B cell (primary cell): ENCODE data around the gene BCAR3. TPM values are rescaled to one million over a fixed set of nuclear protein-coding genes. Genes with fewer than 3 reads are reported as not detected.

Source experiments
- ATAC-seq: fragments of 200-7000 bp; cut with Tn5 transposase; one replicate; pipeline ENCODE4 v1.10.0; 2021; ENCODE audit warnings: low read depth, mild to moderate bottlenecking, moderate number of reproducible peaks, moderate library complexity
- CTCF ChIA-PET: fragments of 350-600 bp; sonication (Branson Sonifier 250); formaldehyde crosslinking; loops from one replicate; lab custom pipeline; 2021; ENCODE audit warnings: antibody characterized with exemption, inconsistent platforms; lab: Charles Lee
- POLR2A ChIA-PET: fragments of 350-600 bp; sonication (Branson Sonifier 250); formaldehyde crosslinking; loops from one replicate; lab custom pipeline; 2021; ENCODE audit warnings: antibody characterized with exemption; lab: Charles Lee
- DNase-seq: peaks from one replicate; pipeline ENCODE4 v3.0.0; 2013
- H2AFZ ChIP-seq: 2 replicates; pipeline ENCODE4 v1.6.1; 2012; ENCODE audit warnings: mild to moderate bottlenecking, low read depth, low read length; ENCODE audit not compliant: insufficient read depth, poor library complexity, severe bottlenecking
- H3K27ac ChIP-seq, 2 donors: 1 replicate in 1 of 2; 2 replicates in 1 of 2; pipeline ENCODE4 v1.5.1; 2012 to 2013; ENCODE audit warnings: low read length in 2 of 2, mild to moderate bottlenecking in 2 of 2, moderate library complexity in 1 of 2
- H3K27me3 ChIP-seq, 4 experiments: fragments of 200-600 bp in 1 of 4; sonication (generic) in 1 of 4; replicated peaks in 1 of 4; 1 replicate in 2 of 4; 2 replicates in 2 of 4; pipeline versions ENCODE4 v1.6.1 to v1.7.0; 2013 to 2016; ENCODE audit warnings: low read length in 3 of 4, mild to moderate bottlenecking in 2 of 4, mixed read lengths in 1 of 4, moderate library complexity in 1 of 4; ENCODE audit not compliant: insufficient read depth in 4 of 4, control insufficient read depth in 3 of 4; ENCODE audit errors: control extremely low read depth in 1 of 4
- H3K36me3 ChIP-seq, 2 experiments: replicated peaks in 1 of 2; 1 replicate in 1 of 2; 2 replicates in 1 of 2; pipeline versions ENCODE4 v1.6.1 to v1.7.1; 2013; ENCODE audit warnings: low read length in 1 of 2; ENCODE audit not compliant: insufficient read depth in 2 of 2, control insufficient read depth in 1 of 2; ENCODE audit errors: control extremely low read depth in 1 of 2, extremely low read depth in 1 of 2
- H3K4me1 ChIP-seq, 2 donors: fragments of 200-600 bp in 1 of 2; sonication (generic) in 1 of 2; 1 replicate in 1 of 2; 2 replicates in 1 of 2; pipeline versions ENCODE4 v1.5.1 to v1.6.1; 2013 to 2017; ENCODE audit warnings: low read length in 2 of 2; ENCODE audit not compliant: control insufficient read depth in 2 of 2, insufficient read depth in 2 of 2
- H3K4me2 ChIP-seq: replicated peaks from 2 replicates; pipeline ENCODE3; 2012; ENCODE audit warnings: mild to moderate bottlenecking, low read depth, low read length; ENCODE audit not compliant: poor library complexity, severe bottlenecking
- H3K4me3 ChIP-seq, 5 experiments: fragments of 200-600 bp in 1 of 5; sonication (generic) in 1 of 5; 1 replicate in 3 of 5; 2 replicates in 2 of 5; pipeline versions ENCODE4 v1.5.1 to v1.7.0; 2011 to 2016; ENCODE audit warnings: low read length in 4 of 5, mild to moderate bottlenecking in 4 of 5, low read depth in 2 of 5, control low read depth in 1 of 5, moderate library complexity in 1 of 5; ENCODE audit not compliant: insufficient read depth in 1 of 5; ENCODE audit errors: control extremely low read depth in 1 of 5, extremely low read depth in 1 of 5
- H3K79me2 ChIP-seq: fragments of 200-600 bp; sonication (generic); one replicate; pipeline ENCODE4 v1.6.0; 2016; ENCODE audit warnings: low read length; ENCODE audit not compliant: control insufficient read depth, insufficient read depth
- H3K9ac ChIP-seq: fragments of 200-600 bp; sonication (generic); 2 replicates; pipeline ENCODE4 v1.6.1; 2017; ENCODE audit warnings: mild to moderate bottlenecking, low read length, moderate library complexity
- H3K9me3 ChIP-seq, 3 donors: one replicate each; pipeline versions ENCODE4 v1.6.1 to v1.7.1; 2013; ENCODE audit warnings: low read length in 2 of 3; ENCODE audit not compliant: control insufficient read depth in 2 of 3, insufficient read depth in 1 of 3; ENCODE audit errors: control extremely low read depth in 1 of 3
- H4K20me1 ChIP-seq: 2 replicates; pipeline ENCODE4 v1.6.0; 2012; ENCODE audit warnings: mild to moderate bottlenecking, low read length; ENCODE audit not compliant: insufficient read depth, control insufficient read depth, poor library complexity, severe bottlenecking
- H3K27ac Mint-ChIP-seq: one replicate; pipeline ENCODE4 v1.8.0; 2021; ENCODE audit warnings: mixed read lengths
- H3K27me3 Mint-ChIP-seq: one replicate; pipeline ENCODE4 v1.8.0; 2021; ENCODE audit warnings: mixed read lengths
- H3K4me1 Mint-ChIP-seq: one replicate; pipeline ENCODE4 v1.8.0; 2021; ENCODE audit warnings: mixed read lengths
- H3K4me3 Mint-ChIP-seq: one replicate; pipeline ENCODE4 v1.8.0; 2021; ENCODE audit warnings: mixed read lengths
- H3K9me3 Mint-ChIP-seq: one replicate; pipeline ENCODE4 v1.8.0; 2022; ENCODE audit warnings: mixed read lengths; ENCODE audit not compliant: insufficient read depth
- EZH2 ChIP-seq: IDR thresholded peaks from 2 replicates; pipeline ENCODE4 v1.6.1; 2012; ENCODE audit warnings: borderline replicate concordance, low read depth, mild to moderate bottlenecking, moderate library complexity, low read length; ENCODE audit not compliant: insufficient read depth, poor library complexity, severe bottlenecking
- WGBS: methylation state at CpG from one replicate; pipeline ENCODE4 v1.1.5; 2013; ENCODE audit warnings: missing lambda C conversion rate; ENCODE audit not compliant: insufficient coverage; 5-methylcytosine and 5-hydroxymethylcytosine counted together
- intact Hi-C: fragments of 100-400 bp; cut with micrococcal nuclease; formaldehyde crosslinking; loops from one replicate; pipeline ENCODE4 v1.10.0; 2022
- polyA plus RNA-seq: library from polyadenylated mRNA; depleted of rRNA; stranded (reverse); fragments of >200 nt; gene quantifications from 2 replicates; pipeline ENCODE4 v1.2.3, GENCODE V29; 2012
- total RNA-seq, 2 donors: library from RNA; stranded (reverse); fragments of 120-200 nt in 1 of 2; gene quantifications; 1 replicate in 1 of 2; 2 replicates in 1 of 2; pipeline versions ENCODE4 v1.2.3 to v1.2.4, GENCODE V29; 2013 to 2022
- TF ChIP-seq, protein P1 (sequence below): fragments of 200-600 bp; IDR thresholded peaks from one replicate; pipeline ENCODE4 v1.8.0; 2022; ENCODE audit warnings: antibody characterized with exemption, mild to moderate bottlenecking

BCAR3 gene
- total and polyA plus RNA-seq, 2 donors (not counting 1 experiment from before 2014, with no cell fraction given) = 6.7 to 13.0 TPM

GRCh38 chr1:93614986-93615581, 66.6 kb downstream of the BCAR3 start:
- Mint-ChIP-seq H3K27me3 (no peaks in the 10 kb centered on the region), H3K9me3 (no peaks in the 10 kb centered on the region), H3K4me1 (peaks cover 70% of the 10 kb centered on the region), H3K27ac (peak overlapping the region; percentile 34), H3K4me3 (peak overlapping the region; percentile 56)
- DNase-seq (no peak), ATAC-seq (no peak)
- Histone ChIP-seq H3K9ac (peak overlapping the region; percentile 8), H3K79me2 (peaks cover 49% of the 10 kb centered on the region), H3K9me3 (no peaks in the 10 kb centered on the region), H3K27me3 (no peaks in the 10 kb centered on the region), H4K20me1 (no peaks in the 10 kb centered on the region), H3K27ac (peak overlapping the region in 1 of 2 donors; percentile 9), H3K4me2 (peak overlapping the region; percentile 39), H2AFZ (peak overlapping the region; percentile 43), H3K36me3 (peaks cover 0 to 2% of the 10 kb centered on the region in 2 experiments), H3K4me1 (peaks cover 9 to 32% of the 10 kb centered on the region in 2 donors), H3K4me3 (no peak overlapping the region)
- TF ChIP-seq, protein P1, sequence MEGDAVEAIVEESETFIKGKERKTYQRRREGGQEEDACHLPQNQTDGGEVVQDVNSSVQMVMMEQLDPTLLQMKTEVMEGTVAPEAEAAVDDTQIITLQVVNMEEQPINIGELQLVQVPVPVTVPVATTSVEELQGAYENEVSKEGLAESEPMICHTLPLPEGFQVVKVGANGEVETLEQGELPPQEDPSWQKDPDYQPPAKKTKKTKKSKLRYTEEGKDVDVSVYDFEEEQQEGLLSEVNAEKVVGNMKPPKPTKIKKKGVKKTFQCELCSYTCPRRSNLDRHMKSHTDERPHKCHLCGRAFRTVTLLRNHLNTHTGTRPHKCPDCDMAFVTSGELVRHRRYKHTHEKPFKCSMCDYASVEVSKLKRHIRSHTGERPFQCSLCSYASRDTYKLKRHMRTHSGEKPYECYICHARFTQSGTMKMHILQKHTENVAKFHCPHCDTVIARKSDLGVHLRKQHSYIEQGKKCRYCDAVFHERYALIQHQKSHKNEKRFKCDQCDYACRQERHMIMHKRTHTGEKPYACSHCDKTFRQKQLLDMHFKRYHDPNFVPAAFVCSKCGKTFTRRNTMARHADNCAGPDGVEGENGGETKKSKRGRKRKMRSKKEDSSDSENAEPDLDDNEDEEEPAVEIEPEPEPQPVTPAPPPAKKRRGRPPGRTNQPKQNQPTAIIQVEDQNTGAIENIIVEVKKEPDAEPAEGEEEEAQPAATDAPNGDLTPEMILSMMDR = no peak
- no peak for TF ChIP-seq EZH2
- POLR2A ChIA-PET = interaction anchor here (0.7 kb wide), 1 partner anchor 804 kb away, joined by 3 read pairs; no protein-coding TSS in a partner anchor
- 80% methylated on average over 12 of the region's 14 CpGs for WGBS
- intact Hi-C loops = no loop called here
- CTCF ChIA-PET = interaction anchor here (1.7 to 6.6 kb wide), 3 partner anchors 15 to 200 kb away, joined by 5 to 59 read pairs (median 7); no protein-coding TSS in a partner anchor

DNA sequence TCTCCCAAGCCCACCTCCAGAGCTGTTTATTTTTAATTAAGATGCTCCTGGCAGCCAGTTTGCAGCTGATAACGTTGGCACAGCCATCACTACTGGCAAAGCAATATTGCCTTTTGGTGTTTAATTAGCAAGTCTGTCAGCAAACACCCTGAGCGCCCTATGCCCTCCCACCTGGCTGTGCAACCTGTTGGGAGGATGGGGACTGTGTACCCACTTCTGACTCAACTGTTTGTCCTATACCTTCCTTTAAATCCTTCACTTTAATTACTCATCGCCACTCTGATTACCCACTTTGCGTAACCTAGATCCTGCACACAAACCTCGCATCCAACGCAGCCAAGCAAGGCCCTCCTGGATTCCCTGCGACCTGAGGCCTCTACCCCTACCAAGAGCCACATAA, 67.1 kb downstream of the BCAR3 start:
- POLR2A ChIA-PET = no interaction called here
- TF ChIP-seq EZH2 = no peak
- TF ChIP-seq, protein P1 = no peak
- Histone ChIP-seq H3K27ac (no peak overlapping the region), H3K27me3 (no peaks in the 10 kb centered on the region), H3K36me3 (peaks cover 0 to 2% of the 10 kb centered on the region in 2 experiments), H3K79me2 (peaks cover 48% of the 10 kb centered on the region), H3K4me3 (no peak overlapping the region), H3K9ac (no peak overlapping the region), H3K9me3 (no peaks in the 10 kb centered on the region), H2AFZ (no peak overlapping the region), H3K4me2 (no peak overlapping the region), H3K4me1 (peaks cover 9 to 36% of the 10 kb centered on the region in 2 donors), H4K20me1 (no peaks in the 10 kb centered on the region)
- Mint-ChIP-seq H3K9me3 (no peaks in the 10 kb centered on the region), H3K4me3 (no peak overlapping the region), H3K27ac (peak overlapping the region; percentile 15), H3K4me1 (peaks cover 71% of the 10 kb centered on the region), H3K27me3 (no peaks in the 10 kb centered on the region)
- CTCF ChIA-PET = interaction anchor here (1.7 to 6.6 kb wide), 2 partner anchors 15 to 200 kb away, joined by 7 to 59 read pairs; no protein-coding TSS in a partner anchor
- DNase-seq (no peak), ATAC-seq (no peak)
- intact Hi-C loops = no loop called here
- WGBS = 98% methylated on average over 6 of the region's 7 CpGs
